SKM-1 (cell line): ENCODE results near the gene ZFR.
"Not testable (repeated sequence)": the region's sequence is repeated elsewhere in the genome, so short reads cannot be mapped to it uniquely, and the experiment has no call there.

Experiments used
- DNase-seq: peaks from one replicate; lab custom pipeline; 2025; ENCODE audit not compliant: unreplicated experiment; lab: John Stamatoyannopoulos, UW

The ZFR gene

DNA sequence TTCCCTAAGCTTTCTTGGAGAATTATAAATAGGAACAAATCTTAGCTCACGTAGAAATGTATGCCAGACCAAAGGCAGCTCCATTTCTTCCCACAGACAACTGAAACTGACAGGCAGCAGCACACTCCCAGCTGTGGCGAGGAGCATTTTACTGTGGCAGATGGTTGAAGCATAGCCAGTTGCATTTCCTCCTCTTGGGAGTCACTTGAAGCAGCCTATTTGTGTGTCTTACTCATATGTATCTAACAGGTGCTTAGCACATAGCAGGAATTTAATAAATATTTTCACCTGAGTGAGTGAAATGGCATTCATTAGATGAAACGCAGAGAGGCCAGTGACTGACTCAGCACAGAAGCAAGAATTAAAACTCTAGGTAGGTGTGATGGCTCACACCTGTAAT lies 119.5 kb downstream of the ZFR start:
- no peak for DNase-seq

- no peak for DNase-seq
Measured at GRCh38 chr5:32323741-32324140, 120.8 kb downstream of the ZFR start.

DNA sequence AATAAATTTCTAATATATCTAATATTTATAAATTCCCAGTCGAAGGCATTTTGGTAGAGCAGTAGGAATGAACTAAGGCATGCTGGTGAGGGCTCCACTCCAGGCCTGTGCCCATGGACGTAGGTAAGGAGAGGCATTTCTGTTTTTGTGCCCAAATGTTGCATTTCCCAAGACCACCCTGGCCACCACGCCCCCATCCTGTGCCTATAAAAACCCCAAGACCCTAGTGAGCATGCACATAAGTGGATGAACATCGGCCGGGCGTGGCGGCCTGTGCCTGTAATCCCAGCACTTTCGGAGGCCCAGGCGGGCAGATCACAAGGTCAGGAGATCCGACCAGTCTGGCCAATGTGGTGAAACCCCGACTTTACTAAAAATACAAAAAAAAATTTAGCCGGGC lies 121.7 kb downstream of the ZFR start:
- no peak for DNase-seq

- not testable (repeated sequence) for DNase-seq
Measured at GRCh38 chr5:32321787-32322186, 122.8 kb downstream of the ZFR start.

DNA sequence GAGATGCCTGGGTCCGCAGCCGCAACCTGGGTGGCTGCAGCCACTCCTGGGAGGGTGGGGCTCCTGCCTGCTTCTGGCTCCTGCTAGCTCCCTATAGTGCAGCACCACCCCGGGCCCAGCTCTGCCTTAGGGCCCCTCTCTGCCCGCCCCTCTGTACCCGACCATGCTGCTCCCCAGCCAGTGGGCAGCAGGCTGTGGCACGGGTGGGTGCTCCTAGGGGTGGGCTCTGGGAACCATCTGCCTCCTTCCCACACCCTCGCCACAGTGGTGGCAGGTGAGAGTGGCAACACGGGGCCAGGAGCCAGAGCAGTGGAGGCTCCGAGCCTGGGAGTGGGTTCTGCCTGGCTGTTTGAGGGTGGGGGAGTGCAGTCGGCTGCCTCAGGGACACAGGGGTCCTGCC lies 124.0 kb downstream of the ZFR start:
- no peak for DNase-seq

DNA sequence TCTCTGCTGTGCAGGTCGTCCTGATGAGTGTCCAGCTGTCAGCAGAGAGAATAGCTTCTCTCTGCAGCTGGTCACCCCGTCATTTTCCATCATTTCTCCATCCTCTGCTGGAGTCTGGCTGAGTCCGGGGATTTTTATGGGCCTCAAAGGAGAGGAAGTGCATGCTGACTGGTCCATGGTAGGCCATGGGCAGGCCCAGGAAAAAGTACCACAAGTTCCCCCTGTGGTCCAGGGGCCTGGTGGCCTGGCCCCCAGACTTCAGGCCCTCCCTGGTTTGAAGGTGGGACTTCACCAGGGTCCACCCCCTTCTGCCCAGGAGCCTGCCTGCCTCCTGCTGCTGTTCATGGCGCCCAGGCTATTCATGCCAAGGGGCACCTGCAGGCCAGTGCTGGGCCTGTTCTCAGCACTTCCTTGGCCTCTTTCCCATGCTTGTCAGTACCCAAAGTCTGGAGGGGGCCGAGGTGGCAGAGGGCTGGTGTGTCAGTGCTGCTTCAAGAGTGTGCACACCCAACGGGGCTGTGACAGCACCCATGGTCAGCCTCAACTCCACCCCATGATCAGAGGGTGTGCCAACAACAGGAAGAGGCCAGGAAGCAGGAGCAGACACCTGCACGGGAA lies 124.5 kb downstream of the ZFR start:
- DNase-seq, result no peak

DNA sequence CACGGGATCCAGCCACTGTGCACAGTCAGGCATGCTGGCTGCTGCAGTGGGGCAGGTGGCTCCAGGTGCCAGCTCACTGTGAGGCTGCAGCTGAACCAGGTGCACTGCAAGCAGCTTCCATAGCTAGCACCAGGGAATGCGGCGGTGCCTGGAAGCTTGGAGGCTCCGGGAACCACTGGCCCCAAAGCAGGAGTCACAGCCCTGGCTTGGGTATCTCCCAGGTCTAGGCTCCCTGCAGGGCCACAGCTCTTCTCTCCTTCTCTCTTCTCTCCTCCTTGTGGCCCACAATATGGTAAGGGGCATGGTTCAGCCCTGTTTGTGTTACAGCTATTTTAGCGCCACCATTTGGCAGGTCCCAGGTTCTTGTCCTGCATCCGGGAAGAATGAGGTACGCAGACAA lies 125.1 kb downstream of the ZFR start:
- DNase-seq, result no peak

GRCh38 chr5:32317041-32317440 lies 127.5 kb downstream of the ZFR start:
- no peak for DNase-seq

GRCh38 chr5:32315221-32316014 lies 129.1 kb downstream of the ZFR start:
- DNase-seq, result no peak

DNA sequence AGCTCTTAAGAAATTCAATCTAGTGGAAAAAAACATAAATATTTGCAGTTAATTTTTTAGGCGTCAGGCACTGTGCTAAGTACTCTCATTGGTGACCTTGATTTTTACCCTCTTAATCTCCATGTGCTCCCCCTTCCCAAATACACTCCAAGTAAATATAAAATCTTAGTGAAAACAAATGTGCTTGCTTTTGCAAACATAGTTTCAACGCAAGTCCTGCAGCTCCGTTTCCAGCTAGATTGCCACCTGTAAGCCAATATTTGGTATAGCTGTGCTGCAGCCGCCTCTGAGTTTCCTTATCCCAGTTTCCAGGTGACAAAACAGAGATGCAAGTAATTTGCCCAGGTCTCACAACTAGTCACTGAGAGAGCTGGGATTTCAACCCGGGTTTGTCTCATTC lies 129.9 kb downstream of the ZFR start:
- DNase-seq, result no peak

- DNase-seq, result not testable (repeated sequence)
Measured at GRCh38 chr5:32314152-32314488, 130.4 kb downstream of the ZFR start.

GRCh38 chr5:32312595-32313332 lies 131.8 kb downstream of the ZFR start, which contains the start of gene MTMR12:
Gene MTMR12 (minus strand): TSS chr5:32312939. CDS start chr5:32312838, 101 bp downstream.
- peak; percentile 99 for DNase-seq

DNA sequence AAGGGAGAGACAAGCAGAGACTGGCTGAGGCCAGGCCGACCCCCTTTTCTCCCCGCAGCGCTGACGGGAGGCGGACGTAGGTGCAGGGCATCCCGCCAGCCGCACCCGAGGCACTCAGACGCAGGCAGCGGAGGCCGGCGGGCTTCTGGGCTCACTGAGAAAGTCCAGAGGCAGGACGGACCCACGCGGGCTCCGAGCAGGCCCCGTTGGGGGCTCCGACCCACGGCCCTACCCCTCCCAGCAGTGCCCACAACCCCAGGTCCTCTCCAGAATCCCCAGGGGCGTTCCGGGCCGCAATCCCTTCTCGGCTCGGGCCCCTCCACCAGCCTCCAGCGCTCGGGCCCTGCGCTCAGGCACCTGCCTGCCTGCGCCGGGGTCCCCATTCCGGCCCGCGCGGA lies 132.3 kb downstream of the ZFR start:
- no peak for DNase-seq

DNA sequence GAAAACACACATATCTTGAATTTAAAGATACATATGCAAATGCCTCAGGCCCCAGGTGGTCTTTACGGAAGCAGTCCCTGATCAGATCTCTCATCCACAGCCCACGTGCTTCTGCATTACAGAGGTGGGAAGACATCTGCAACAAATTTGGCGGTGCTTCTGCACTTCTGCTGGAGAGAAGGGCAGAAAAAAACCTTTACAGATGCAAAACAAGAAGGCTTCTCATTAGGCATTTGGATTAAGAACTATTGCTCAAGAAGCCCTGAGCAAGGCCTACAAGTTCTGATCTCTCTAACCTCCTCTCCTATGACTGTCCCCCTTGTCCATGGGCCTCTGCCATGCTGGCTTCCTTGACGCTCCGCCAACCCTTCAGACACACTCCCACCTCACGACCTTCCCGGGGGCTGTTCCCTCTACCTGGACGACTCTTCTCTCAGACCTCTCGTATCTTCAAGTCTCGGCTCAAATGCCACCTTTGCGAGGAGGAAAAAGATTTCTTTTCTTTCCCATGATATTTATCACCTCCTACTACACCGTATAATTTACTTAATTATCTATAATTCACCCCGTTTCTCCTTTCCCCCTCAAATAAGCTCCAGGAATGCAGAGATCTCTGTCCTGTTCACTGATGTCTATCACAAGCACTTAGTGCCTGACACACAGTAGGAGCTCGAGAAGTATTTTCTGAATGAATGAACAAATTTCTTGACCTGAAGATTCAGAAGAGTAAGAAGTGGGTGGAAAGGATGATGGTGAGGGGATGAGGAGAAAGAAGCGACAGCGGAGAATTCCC lies 132.9 kb downstream of the ZFR start:
- no peak for DNase-seq

DNA sequence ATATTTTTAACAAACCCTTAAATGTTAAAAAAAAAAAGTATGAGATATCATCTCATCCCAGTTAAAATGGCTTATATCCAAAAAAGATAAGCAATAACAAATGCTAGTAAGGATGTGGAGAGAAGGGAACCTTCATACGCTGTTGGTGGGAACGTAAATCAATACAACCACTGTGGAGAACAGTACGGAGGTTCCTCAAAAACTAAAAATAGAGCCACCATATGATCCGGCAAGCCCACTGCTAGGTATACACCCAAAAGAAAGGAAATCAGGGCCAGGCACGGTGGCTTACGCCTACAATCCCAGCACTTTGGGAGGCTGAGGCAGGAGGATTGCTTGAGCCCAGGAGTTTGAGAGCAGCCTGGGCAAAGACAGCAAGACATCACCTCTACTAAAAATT lies 134.8 kb downstream of the ZFR start:
- DNase-seq, result no peak

- no peak for DNase-seq
Measured at GRCh38 chr5:32308946-32309345, 135.6 kb downstream of the ZFR start.

DNA sequence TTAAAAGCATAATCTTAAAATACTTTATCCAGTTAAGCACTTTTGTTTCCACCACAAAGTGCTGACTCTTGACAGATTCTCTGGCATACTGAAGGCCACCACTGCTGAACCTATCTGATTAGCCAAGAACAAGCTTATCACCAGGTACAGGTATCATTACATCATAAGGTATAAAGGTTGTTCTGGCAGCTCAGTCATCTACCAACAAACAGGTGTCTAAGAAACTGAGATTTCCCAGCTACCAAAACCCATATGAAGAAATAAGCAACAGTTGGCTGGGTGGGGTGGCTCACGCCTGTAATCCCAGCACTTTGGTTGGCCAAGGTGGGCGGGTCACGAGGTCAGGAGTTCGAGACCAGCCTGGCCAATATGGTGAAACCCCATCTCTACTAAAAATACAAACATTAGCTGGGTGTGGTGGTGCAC lies 136.8 kb downstream of the ZFR start:
- DNase-seq, result no peak

- peak; percentile 34 for DNase-seq
Measured at GRCh38 chr5:32304622-32305021, 139.9 kb downstream of the ZFR start.
